Chondrocyte (in vitro differentiated cells): ENCODE results near the gene KCNH6. TPM values are rescaled to one million over a fixed set of nuclear protein-coding genes. Genes with fewer than 3 reads are reported as not detected.

Experiments
- DNase-seq: peaks from one replicate; pipeline ENCODE4 v3.0.0; 2021; ENCODE audit warnings: mixed read lengths, low spot score
- H3K27ac Mint-ChIP-seq: one replicate; pipeline ENCODE4 v1.8.0; 2021; ENCODE audit warnings: mild to moderate bottlenecking, moderate library complexity, mixed read lengths; ENCODE audit not compliant: unreplicated experiment
- H3K27me3 Mint-ChIP-seq: 2 replicates; pipeline ENCODE4 v1.8.0; 2021; ENCODE audit warnings: low read depth, mixed read lengths
- H3K36me3 Mint-ChIP-seq: 2 replicates; pipeline ENCODE4 v1.8.0; 2021; ENCODE audit warnings: low read depth, mixed read lengths
- H3K4me1 Mint-ChIP-seq: 2 replicates; pipeline ENCODE4 v1.8.0; 2021; ENCODE audit warnings: low read depth, mild to moderate bottlenecking, mixed read lengths
- H3K4me3 Mint-ChIP-seq: one replicate; pipeline ENCODE4 v1.8.0; 2021; ENCODE audit warnings: mild to moderate bottlenecking, moderate library complexity, mixed read lengths; ENCODE audit not compliant: unreplicated experiment
- H3K9me3 Mint-ChIP-seq: 2 replicates; pipeline ENCODE4 v1.8.0; 2021; ENCODE audit warnings: low read depth, mixed read lengths
- total RNA-seq: library from RNA; stranded (reverse); gene quantifications from 3 replicates; pipeline ENCODE4 v1.2.1, GENCODE V29; 2021
- TF ChIP-seq, protein P1 (sequence below): fragments of 200-600 bp; sonication (generic); IDR thresholded peaks from 2 replicates; pipeline ENCODE4 v1.5.0; 2021; ENCODE audit warnings: antibody characterized with exemption, mild to moderate bottlenecking, moderate library complexity

KCNH6 gene
- total RNA-seq, 1 donor from 2014 or later: not detected

GRCh38 chr17:63514477-63514876 is 8.7 kb upstream of the KCNH6 start:
- no peak for DNase-seq
- H3K36me3 Mint-ChIP-seq: peaks cover 2% of the 10 kb centered on the region
- peaks cover 6% of the 10 kb centered on the region for H3K4me1 Mint-ChIP-seq
- no peaks in the 10 kb centered on the region for H3K9me3 Mint-ChIP-seq
- no peak overlapping the region for H3K4me3 Mint-ChIP-seq
- TF ChIP-seq, protein P1, sequence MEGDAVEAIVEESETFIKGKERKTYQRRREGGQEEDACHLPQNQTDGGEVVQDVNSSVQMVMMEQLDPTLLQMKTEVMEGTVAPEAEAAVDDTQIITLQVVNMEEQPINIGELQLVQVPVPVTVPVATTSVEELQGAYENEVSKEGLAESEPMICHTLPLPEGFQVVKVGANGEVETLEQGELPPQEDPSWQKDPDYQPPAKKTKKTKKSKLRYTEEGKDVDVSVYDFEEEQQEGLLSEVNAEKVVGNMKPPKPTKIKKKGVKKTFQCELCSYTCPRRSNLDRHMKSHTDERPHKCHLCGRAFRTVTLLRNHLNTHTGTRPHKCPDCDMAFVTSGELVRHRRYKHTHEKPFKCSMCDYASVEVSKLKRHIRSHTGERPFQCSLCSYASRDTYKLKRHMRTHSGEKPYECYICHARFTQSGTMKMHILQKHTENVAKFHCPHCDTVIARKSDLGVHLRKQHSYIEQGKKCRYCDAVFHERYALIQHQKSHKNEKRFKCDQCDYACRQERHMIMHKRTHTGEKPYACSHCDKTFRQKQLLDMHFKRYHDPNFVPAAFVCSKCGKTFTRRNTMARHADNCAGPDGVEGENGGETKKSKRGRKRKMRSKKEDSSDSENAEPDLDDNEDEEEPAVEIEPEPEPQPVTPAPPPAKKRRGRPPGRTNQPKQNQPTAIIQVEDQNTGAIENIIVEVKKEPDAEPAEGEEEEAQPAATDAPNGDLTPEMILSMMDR: no peak
- H3K27ac Mint-ChIP-seq: no peak overlapping the region
- H3K27me3 Mint-ChIP-seq: peaks cover 36% of the 10 kb centered on the region

GRCh38 chr17:63514974-63515373 is 8.2 kb upstream of the KCNH6 start:
- TF ChIP-seq, protein P1: no peak

GRCh38 chr17:63515426-63515825 is 7.7 kb upstream of the KCNH6 start:
- peaks cover 6% of the 10 kb centered on the region for H3K4me1 Mint-ChIP-seq
- H3K4me3 Mint-ChIP-seq: no peak overlapping the region
- DNase-seq: no peak
- H3K27me3 Mint-ChIP-seq: peaks cover 32% of the 10 kb centered on the region
- no peaks in the 10 kb centered on the region for H3K9me3 Mint-ChIP-seq
- no peak overlapping the region for H3K27ac Mint-ChIP-seq
- H3K36me3 Mint-ChIP-seq: peaks cover 2% of the 10 kb centered on the region
- TF ChIP-seq, protein P1: no peak

More at GRCh38 chr17:63514974-63515373, 8.2 kb upstream of the KCNH6 start:
- peaks cover 6% of the 10 kb centered on the region for H3K4me1 Mint-ChIP-seq
- H3K27me3 Mint-ChIP-seq: peaks cover 34% of the 10 kb centered on the region
- H3K27ac Mint-ChIP-seq: no peak overlapping the region
- no peaks in the 10 kb centered on the region for H3K9me3 Mint-ChIP-seq
- peaks cover 2% of the 10 kb centered on the region for H3K36me3 Mint-ChIP-seq
- DNase-seq: no peak
- H3K4me3 Mint-ChIP-seq: no peak overlapping the region

- no peaks in the 10 kb centered on the region for H3K9me3 Mint-ChIP-seq
- TF ChIP-seq, protein P1: no peak
- H3K27ac Mint-ChIP-seq: peak overlapping the region; percentile 63
- peaks cover 6% of the 10 kb centered on the region for H3K4me1 Mint-ChIP-seq
- H3K36me3 Mint-ChIP-seq: peaks cover 2% of the 10 kb centered on the region
- peaks cover 38% of the 10 kb centered on the region for H3K27me3 Mint-ChIP-seq
- no peak overlapping the region for H3K4me3 Mint-ChIP-seq
- DNase-seq: no peak
Observed at GRCh38 chr17:63516910-63517824, 6.0 kb upstream of the KCNH6 start.

- Mint-ChIP-seq H3K27me3 (peaks cover 32% of the 10 kb centered on the region), H3K4me1 (peaks cover 6% of the 10 kb centered on the region), H3K9me3 (no peaks in the 10 kb centered on the region), H3K36me3 (peaks cover 2% of the 10 kb centered on the region), H3K4me3 (no peak overlapping the region), H3K27ac (no peak overlapping the region)
- DNase-seq: no peak
- TF ChIP-seq, protein P1: no peak
Observed at GRCh38 chr17:63517825-63518534, 5.2 kb upstream of the KCNH6 start.
